HEK293 (cell line): ENCODE measurements around the gene OSBP.

Experiments used
- CTCF ChIP-seq: fragments of 450-650 bp; formaldehyde crosslinking; IDR thresholded peaks from 2 replicates; pipeline ENCODE4 v1.5.1; 2016; ENCODE audit warnings: missing biosample characterization, missing genetic modification characterization
- FEZF1 ChIP-seq: fragments of 450-650 bp; formaldehyde crosslinking; IDR thresholded peaks from 2 replicates; pipeline ENCODE4 v1.5.1; 2016; ENCODE audit warnings: missing biosample characterization, missing genetic modification characterization
- GFI1B ChIP-seq: fragments of 450-650 bp; formaldehyde crosslinking; IDR thresholded peaks from 2 replicates; pipeline ENCODE4 v1.5.1; 2016; ENCODE audit warnings: missing biosample characterization, missing genetic modification characterization
- GLI2 ChIP-seq: fragments of 450-650 bp; formaldehyde crosslinking; IDR thresholded peaks from 2 replicates; pipeline ENCODE4; 2017; ENCODE audit warnings: missing biosample characterization, missing genetic modification characterization, low read depth, borderline replicate concordance
- HOXD13 ChIP-seq: sonication (generic); formaldehyde crosslinking; IDR thresholded peaks from 2 replicates; pipeline ENCODE4 v1.8.0; 2022; ENCODE audit warnings: missing genetic modification reagents, borderline replicate concordance
- IKZF3 ChIP-seq: fragments of 450-650 bp; IDR thresholded peaks from 2 replicates; pipeline ENCODE4 v1.5.0; 2018; ENCODE audit warnings: missing biosample characterization, mild to moderate bottlenecking, missing genetic modification characterization, moderate library complexity
- KLF10 ChIP-seq: fragments of 450-650 bp; IDR thresholded peaks from 2 replicates; pipeline ENCODE4 v1.5.1; 2018; ENCODE audit warnings: missing biosample characterization, mild to moderate bottlenecking, missing genetic modification characterization
- MYNN ChIP-seq: fragments of 450-650 bp; formaldehyde crosslinking; IDR thresholded peaks from 2 replicates; pipeline ENCODE4 v1.5.1; 2016; ENCODE audit warnings: missing biosample characterization, missing genetic modification characterization, borderline replicate concordance
- PRDM10 ChIP-seq: fragments of 450-650 bp; formaldehyde crosslinking; IDR thresholded peaks from 2 replicates; pipeline ENCODE4 v1.5.1; 2016; ENCODE audit warnings: missing biosample characterization, missing genetic modification characterization
- REPIN1 ChIP-seq: fragments of 450-650 bp; formaldehyde crosslinking; IDR thresholded peaks from 2 replicates; pipeline ENCODE4 v1.5.1; 2017; ENCODE audit warnings: missing biosample characterization, missing genetic modification characterization, low read depth
- SP7 ChIP-seq: fragments of 450-650 bp; formaldehyde crosslinking; IDR thresholded peaks from 2 replicates; pipeline ENCODE4 v1.5.1; 2016; ENCODE audit warnings: missing biosample characterization, missing genetic modification characterization
- ZBTB20 ChIP-seq: fragments of 450-650 bp; formaldehyde crosslinking; IDR thresholded peaks from 2 replicates; pipeline ENCODE4 v1.5.1; 2016; ENCODE audit warnings: missing biosample characterization, missing genetic modification characterization
- ZBTB44 ChIP-seq: fragments of 450-650 bp; IDR thresholded peaks from 2 replicates; pipeline ENCODE4 v1.5.1; 2018; ENCODE audit warnings: missing biosample characterization, mild to moderate bottlenecking, missing genetic modification characterization
- ZBTB7A ChIP-seq: fragments of 450-650 bp; formaldehyde crosslinking; IDR thresholded peaks from 2 replicates; pipeline ENCODE4 v1.5.1; 2016; ENCODE audit warnings: low read depth, missing biosample characterization, missing genetic modification characterization
- ZFP37 ChIP-seq: fragments of 450-650 bp; formaldehyde crosslinking; IDR thresholded peaks from 2 replicates; pipeline ENCODE4 v1.5.1; 2016; ENCODE audit warnings: missing biosample characterization, missing genetic modification characterization
- ZFP69B ChIP-seq: fragments of 450-650 bp; formaldehyde crosslinking; IDR thresholded peaks from 2 replicates; pipeline ENCODE4 v1.5.1; 2016; ENCODE audit warnings: missing biosample characterization, missing genetic modification characterization
- ZIC2 ChIP-seq: fragments of 450-650 bp; formaldehyde crosslinking; IDR thresholded peaks from 2 replicates; pipeline ENCODE4 v1.5.1; 2016; ENCODE audit warnings: missing biosample characterization, missing genetic modification characterization
- ZNF112 ChIP-seq: fragments of 450-650 bp; formaldehyde crosslinking; IDR thresholded peaks from 2 replicates; pipeline ENCODE4 v1.5.0; 2017; ENCODE audit warnings: missing biosample characterization, missing genetic modification characterization
- ZNF148 ChIP-seq: fragments of 450-650 bp; formaldehyde crosslinking; IDR thresholded peaks from 2 replicates; pipeline ENCODE4 v1.5.0; 2017; ENCODE audit warnings: missing biosample characterization, missing genetic modification characterization, borderline replicate concordance
- ZNF155 ChIP-seq: fragments of 450-650 bp; formaldehyde crosslinking; IDR thresholded peaks from 2 replicates; pipeline ENCODE4 v1.5.1; 2016; ENCODE audit warnings: missing biosample characterization, missing genetic modification characterization
- ZNF274 ChIP-seq, 2 experiments: fragments of 200-500 bp in 1 of 2; fragments of 450-650 bp in 1 of 2; sonication (Bioruptor generic) in 1 of 2; formaldehyde crosslinking in 1 of 2; IDR thresholded peaks; 2 replicates each; pipeline versions ENCODE4 v1.5.1 to v1.6.1; 2014 to 2016; ENCODE audit warnings: borderline replicate concordance in 1 of 2, inconsistent platforms in 1 of 2, low read length in 1 of 2, missing biosample characterization in 1 of 2, missing genetic modification characterization in 1 of 2
- ZNF335 ChIP-seq: fragments of 450-650 bp; formaldehyde crosslinking; conservative IDR thresholded peaks from 2 replicates; pipeline ENCODE4 v1.5.1; 2016; ENCODE audit warnings: missing biosample characterization, missing genetic modification characterization
- ZNF561 ChIP-seq: fragments of 450-650 bp; IDR thresholded peaks from 2 replicates; pipeline ENCODE4 v1.5.1; 2018; ENCODE audit warnings: missing biosample characterization, missing genetic modification characterization, borderline replicate concordance
- ZNF624 ChIP-seq: fragments of 450-650 bp; formaldehyde crosslinking; IDR thresholded peaks from 2 replicates; pipeline ENCODE4 v1.5.1; 2017; ENCODE audit warnings: missing biosample characterization, missing genetic modification characterization
- ZNF626 ChIP-seq: fragments of 450-650 bp; sonication (Bioruptor Pico); formaldehyde crosslinking; IDR thresholded peaks from 2 replicates; pipeline ENCODE4 v1.5.1; 2018; ENCODE audit warnings: missing biosample characterization, missing genetic modification characterization, inconsistent platforms
- ZNF658 ChIP-seq: fragments of 450-650 bp; formaldehyde crosslinking; IDR thresholded peaks from 2 replicates; pipeline ENCODE4; 2016; ENCODE audit warnings: missing biosample characterization, missing genetic modification characterization
- ZNF677 ChIP-seq: fragments of 450-650 bp; IDR thresholded peaks from 2 replicates; pipeline ENCODE4 v1.5.0; 2018; ENCODE audit warnings: missing biosample characterization, mild to moderate bottlenecking, missing genetic modification characterization, moderate library complexity
- ZSCAN16 ChIP-seq: fragments of 450-650 bp; formaldehyde crosslinking; IDR thresholded peaks from 2 replicates; pipeline ENCODE4 v1.5.1; 2016; ENCODE audit warnings: missing biosample characterization, missing genetic modification characterization
- TF ChIP-seq, protein P1 (sequence below): sonication (generic); formaldehyde crosslinking; IDR thresholded peaks from 2 replicates; pipeline ENCODE4 v1.8.1; 2022; ENCODE audit warnings: mild to moderate bottlenecking, moderate library complexity, missing genetic modification reagents

Gene OSBP

DNA sequence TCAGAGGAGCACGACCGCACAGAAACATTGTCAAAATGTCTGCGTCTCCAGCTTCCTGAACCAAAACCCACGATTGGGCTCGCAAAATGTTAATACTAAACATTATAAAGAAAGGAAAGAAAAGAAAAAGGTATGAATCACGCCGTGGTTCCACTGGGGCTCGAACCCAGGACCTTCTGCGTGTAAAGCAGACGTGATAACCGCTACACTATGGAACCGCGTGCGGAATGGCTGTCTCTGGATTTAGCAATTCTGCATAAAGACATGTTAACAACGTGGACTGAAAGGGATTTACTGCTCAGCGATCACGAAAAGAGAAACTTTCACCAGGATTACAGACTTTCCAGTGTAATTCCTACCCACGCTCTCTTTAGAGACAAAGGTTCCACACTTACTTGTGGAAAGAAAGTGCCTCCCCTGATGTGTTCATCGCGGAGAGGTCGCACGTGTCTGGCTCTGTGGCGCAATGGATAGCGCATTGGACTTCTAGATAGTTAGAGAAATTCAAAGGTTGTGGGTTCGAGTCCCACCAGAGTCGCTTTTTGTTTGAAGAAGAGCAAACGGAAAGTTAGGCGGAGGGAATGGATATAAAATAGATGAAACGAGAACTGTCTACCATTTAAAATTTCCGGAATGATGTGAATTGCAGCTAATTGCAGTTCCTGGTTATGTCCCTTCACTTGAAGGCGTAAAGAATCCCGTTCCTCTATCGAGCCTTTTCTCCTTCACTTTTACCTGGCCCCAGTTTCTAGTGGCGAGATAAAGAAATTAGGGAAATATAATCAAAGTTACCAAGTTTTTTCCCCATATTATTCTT lies 64.5 kb downstream of the OSBP start (continued):
- TF ChIP-seq ZNF626 = no peak
- no peak for TF ChIP-seq CTCF (tag by site-specific recombination)
- TF ChIP-seq ZNF561 (tag by site-specific recombination) = peak; percentile 44; the same call in 1 of the 2 replicates
- TF ChIP-seq GFI1B (tag by site-specific recombination) = no peak
- TF ChIP-seq ZNF148 = no peak
- TF ChIP-seq ZFP69B = no peak
- TF ChIP-seq ZFP37 (tag by site-specific recombination) = 0 out of 2 replicates have a peak, but pooled peaks have one; percentile 22
- peak; percentile 89 for TF ChIP-seq IKZF3 (tag by site-specific recombination)
- TF ChIP-seq REPIN1 = no peak
- TF ChIP-seq PRDM10 (tag by site-specific recombination) = no peak
- TF ChIP-seq HOXD13 (CRISPR knock-in tag) = no peak
- TF ChIP-seq ZNF335 (tag by site-specific recombination) = 0 out of 2 replicates have a peak, but pooled peaks have one; percentile 7
- TF ChIP-seq ZNF112 (tag by site-specific recombination) = no peak
- no peak for TF ChIP-seq ZNF658 (tag by site-specific recombination)
- no peak for TF ChIP-seq GLI2 (tag by site-specific recombination)
- TF ChIP-seq KLF10 (tag by site-specific recombination) = no peak; the same call in 1 of the 2 replicates
- no peak for TF ChIP-seq ZBTB20 (tag by site-specific recombination)
- TF ChIP-seq ZBTB44 = 0 out of 2 replicates have a peak, but pooled peaks have one; percentile 4
- TF ChIP-seq ZBTB7A = no peak
- peak; percentile 32; the same call in 1 of the 2 replicates for TF ChIP-seq SP7
- TF ChIP-seq, protein P1, sequence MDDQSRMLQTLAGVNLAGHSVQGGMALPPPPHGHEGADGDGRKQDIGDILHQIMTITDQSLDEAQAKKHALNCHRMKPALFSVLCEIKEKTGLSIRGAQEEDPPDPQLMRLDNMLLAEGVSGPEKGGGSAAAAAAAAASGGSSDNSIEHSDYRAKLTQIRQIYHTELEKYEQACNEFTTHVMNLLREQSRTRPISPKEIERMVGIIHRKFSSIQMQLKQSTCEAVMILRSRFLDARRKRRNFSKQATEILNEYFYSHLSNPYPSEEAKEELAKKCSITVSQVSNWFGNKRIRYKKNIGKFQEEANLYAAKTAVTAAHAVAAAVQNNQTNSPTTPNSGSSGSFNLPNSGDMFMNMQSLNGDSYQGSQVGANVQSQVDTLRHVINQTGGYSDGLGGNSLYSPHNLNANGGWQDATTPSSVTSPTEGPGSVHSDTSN (CRISPR knock-in tag) = no peak
- no peak for TF ChIP-seq ZNF274 (IDR thresholded peaks at IDR 0.05; ENCODE audit: low read length)
- TF ChIP-seq ZNF274 (tag by site-specific recombination; IDR thresholded peaks at IDR 0.05; ENCODE audit: borderline replicate concordance) = no peak
- no peak for TF ChIP-seq ZNF155 (tag by site-specific recombination)
- TF ChIP-seq ZIC2 (tag by site-specific recombination) = no peak
- TF ChIP-seq MYNN = no peak
- no peak for TF ChIP-seq ZNF624 (tag by site-specific recombination)
- no peak for TF ChIP-seq ZNF677 (tag by site-specific recombination)
- peak; percentile 43 for TF ChIP-seq FEZF1
- no peak for TF ChIP-seq ZSCAN16
